Pancreas (tissue), 10 donors: ENCODE measurements around the gene SUCO. TPM values are rescaled to one million over a fixed set of nuclear protein-coding genes. Genes with fewer than 3 reads are reported as not detected.

Experiments
- ATAC-seq, 4 donors: fragments of 200-7000 bp; cut with Tn5 transposase; one replicate each; pipeline versions ENCODE4 v1.8.0 to v1.9.1; 2020; ENCODE audit warnings: mild to moderate bottlenecking in 4 of 4, moderate library complexity in 4 of 4
- DNase-seq, 6 donors: peaks; one replicate each; pipeline ENCODE4 v3.0.0-alpha.2; 2020
- FAIRE-seq: peaks from 2 replicates; lab custom pipeline; 2012; peaks lifted over from hg19 to GRCh38; lab: Jason Lieb, UNC
- H3K27ac ChIP-seq, 4 donors: fragments of 200-600 bp; sonication (generic); 1 replicate in 3 of 4; 2 replicates in 1 of 4; pipeline versions ENCODE4 v1.5.0 to v1.8.0; 2020
- H3K27me3 ChIP-seq, 4 donors: fragments of 200-600 bp; one replicate each; pipeline ENCODE4 v1.8.0; 2021
- H3K36me3 ChIP-seq, 3 donors: fragments of 200-600 bp; sonication (generic) in 1 of 3; one replicate each; pipeline versions ENCODE4 v1.5.0 to v1.8.0; 2020 to 2021
- H3K4me1 ChIP-seq, 3 donors: fragments of 200-600 bp; one replicate each; pipeline ENCODE4 v1.8.0; 2021
- H3K4me3 ChIP-seq, 4 donors: fragments of 200-600 bp; sonication (generic) in 2 of 4; one replicate each; pipeline versions ENCODE4 v1.5.0 to v1.8.0; 2020 to 2021
- H3K9me3 ChIP-seq, 4 donors: fragments of 200-600 bp; one replicate each; pipeline ENCODE4 v1.8.0; 2021
- WGBS, 2 donors: extraction: QIAGEN DNeasy Blood & Tissue Kit; methylation state at CpG; one replicate each; pipeline ENCODE4 v1.1.7; 2013; 5-methylcytosine and 5-hydroxymethylcytosine counted together
- intact Hi-C, 3 donors: fragments of 100-400 bp; cut with DNase I; formaldehyde crosslinking; loops; one replicate each; pipeline versions ENCODE4 v1.11.1 to v1.14.2; 2022
- polyA plus RNA-seq, 2 donors: library from polyadenylated mRNA; stranded (reverse); fragments of 200-250 nt; gene quantifications; one replicate each; pipeline ENCODE4 v1.2.3, GENCODE V29; 2013
- total RNA-seq, 6 donors: library from RNA; stranded (reverse); fragmentation: NEBNext Ultra II Directional in 4 of 6; extraction: Animal tissue kit (Norgen Biotek cat#: 25700) in 4 of 6; gene quantifications; one replicate each; pipeline versions ENCODE4 v1.2.1 to v1.2.4, GENCODE V29; 2021 to 2023
- TF ChIP-seq, protein P1 (sequence below), 4 donors: fragments of 200-600 bp; sonication (generic) in 3 of 4; IDR thresholded peaks; one replicate each; pipeline versions ENCODE4 v1.5.0 to v1.8.0; 2021; ENCODE audit warnings: antibody characterized with exemption in 4 of 4
- donor health status: healthy with polysubstance abuse.
- donor health status: DM: no; HTN: no; CAD: no; lungs with moderate emphysema.
- donor health status: DM: no; HTN: no; CAD: no.
- donor health status: control.
- donor health status: control.
- donor health status: Bipolar disorder and iron deficiency.
- donor health status: DM: yes; HTN: yes; CAD: no.
- donor health status: DM: no; HTN: no; CAD: no.
- donor health status: DM: no; HTN: no; CAD: no.
- donor health status: DM: yes; HTN: yes; CAD: no.

SUCO gene
- total and polyA plus RNA-seq, 8 donors: 16.6 to 79.8 (median 31.5) TPM

DNA sequence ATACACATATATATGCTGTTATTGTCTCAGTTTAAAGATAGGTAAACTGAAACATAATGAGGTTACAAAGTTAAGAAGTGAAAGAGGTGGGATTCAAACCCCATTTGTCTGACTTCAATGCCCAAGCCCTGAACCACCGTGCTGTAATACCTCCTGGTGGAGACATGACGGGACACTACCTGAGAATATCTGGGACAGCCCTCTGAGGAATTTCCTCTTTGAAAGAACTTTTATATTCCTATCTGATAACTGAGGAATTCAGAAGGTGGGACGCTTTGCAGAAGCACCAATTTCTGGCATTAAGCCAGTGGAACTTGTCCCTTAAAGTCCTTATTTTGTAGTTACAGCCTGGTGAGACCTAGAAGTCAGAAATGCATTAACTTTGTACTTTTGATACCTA lies 93.9 kb downstream of the SUCO start:
- TF ChIP-seq, protein P1, sequence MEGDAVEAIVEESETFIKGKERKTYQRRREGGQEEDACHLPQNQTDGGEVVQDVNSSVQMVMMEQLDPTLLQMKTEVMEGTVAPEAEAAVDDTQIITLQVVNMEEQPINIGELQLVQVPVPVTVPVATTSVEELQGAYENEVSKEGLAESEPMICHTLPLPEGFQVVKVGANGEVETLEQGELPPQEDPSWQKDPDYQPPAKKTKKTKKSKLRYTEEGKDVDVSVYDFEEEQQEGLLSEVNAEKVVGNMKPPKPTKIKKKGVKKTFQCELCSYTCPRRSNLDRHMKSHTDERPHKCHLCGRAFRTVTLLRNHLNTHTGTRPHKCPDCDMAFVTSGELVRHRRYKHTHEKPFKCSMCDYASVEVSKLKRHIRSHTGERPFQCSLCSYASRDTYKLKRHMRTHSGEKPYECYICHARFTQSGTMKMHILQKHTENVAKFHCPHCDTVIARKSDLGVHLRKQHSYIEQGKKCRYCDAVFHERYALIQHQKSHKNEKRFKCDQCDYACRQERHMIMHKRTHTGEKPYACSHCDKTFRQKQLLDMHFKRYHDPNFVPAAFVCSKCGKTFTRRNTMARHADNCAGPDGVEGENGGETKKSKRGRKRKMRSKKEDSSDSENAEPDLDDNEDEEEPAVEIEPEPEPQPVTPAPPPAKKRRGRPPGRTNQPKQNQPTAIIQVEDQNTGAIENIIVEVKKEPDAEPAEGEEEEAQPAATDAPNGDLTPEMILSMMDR (IDR thresholded peaks at IDR 0.05): no peak
- Histone ChIP-seq H3K27ac (no peak overlapping the region), H3K27me3 (no peaks in the 10 kb centered on the region), H3K9me3 (no peaks in the 10 kb centered on the region), H3K4me1 (no peaks in the 10 kb centered on the region), H3K4me3 (no peak overlapping the region), H3K36me3 (no peaks in the 10 kb centered on the region)
- WGBS, 2 donors: 50 to 55% methylated on average over 3 of the region's 3 CpGs
- ATAC-seq (no peak), DNase-seq (no peak), FAIRE-seq (no peak)
- intact Hi-C loops: no loop called here

DNA sequence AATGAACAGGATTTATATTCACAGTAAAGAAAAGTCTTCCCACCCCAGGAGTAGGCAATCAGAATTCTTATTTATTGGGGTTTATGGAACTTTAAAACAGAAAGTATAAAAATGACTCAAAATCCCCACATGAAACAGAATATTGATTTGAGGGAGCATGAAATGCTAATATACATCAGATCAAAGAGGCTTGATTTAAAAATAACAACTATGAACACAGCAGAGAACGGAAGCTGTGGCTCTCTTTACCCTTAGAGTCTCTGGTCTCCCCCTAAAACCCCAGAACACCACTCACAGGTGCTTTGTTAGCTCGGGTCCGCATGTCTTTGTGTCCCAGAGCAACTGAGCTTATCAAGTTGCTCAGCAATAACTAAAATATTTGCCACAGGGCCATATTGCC lies 94.8 kb downstream of the SUCO start:
- Histone ChIP-seq H3K4me3 (no peak overlapping the region), H3K27ac (no peak overlapping the region), H3K36me3 (no peaks in the 10 kb centered on the region), H3K4me1 (no peaks in the 10 kb centered on the region), H3K9me3 (no peaks in the 10 kb centered on the region), H3K27me3 (no peaks in the 10 kb centered on the region)
- intact Hi-C loops: no loop called here
- ATAC-seq: no peak
- TF ChIP-seq, protein P1 (IDR thresholded peaks at IDR 0.05): no peak
- no peak for FAIRE-seq
- DNase-seq: no peak
- 72 to 74% methylated on average over 3 of the region's 3 CpGs for WGBS, 2 donors

DNA sequence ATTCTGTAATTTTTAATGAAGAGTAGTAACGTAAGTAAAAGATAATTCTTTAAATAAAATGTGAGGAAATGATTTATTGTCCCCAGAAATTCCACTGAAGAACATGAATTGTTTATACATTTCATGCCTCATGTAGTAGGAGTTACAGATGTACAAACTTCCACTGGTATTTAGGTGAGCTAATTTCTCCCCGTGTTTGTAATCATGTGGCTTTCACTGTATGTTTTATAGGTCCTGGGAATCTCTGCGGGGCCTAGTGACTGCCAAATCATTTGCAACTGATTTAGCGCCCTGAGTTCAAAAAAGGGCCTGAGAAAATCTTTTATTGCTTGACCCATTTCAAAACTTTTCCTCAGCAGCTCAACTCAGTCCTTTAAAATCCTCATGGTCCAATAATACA lies 95.5 kb downstream of the SUCO start:
- no peaks in the 10 kb centered on the region for H3K27me3 ChIP-seq
- no peak overlapping the region for H3K27ac ChIP-seq
- FAIRE-seq: no peak
- H3K9me3 ChIP-seq: no peaks in the 10 kb centered on the region
- no peaks in the 10 kb centered on the region for H3K4me1 ChIP-seq
- no peak for DNase-seq
- WGBS, 2 donors: 86 to 90% methylated on average over 4 of the region's 4 CpGs
- no peak overlapping the region for H3K4me3 ChIP-seq
- intact Hi-C loops: no loop called here
- H3K36me3 ChIP-seq: no peaks in the 10 kb centered on the region
- TF ChIP-seq, protein P1 (IDR thresholded peaks at IDR 0.05): no peak
- ATAC-seq: no peak

DNA sequence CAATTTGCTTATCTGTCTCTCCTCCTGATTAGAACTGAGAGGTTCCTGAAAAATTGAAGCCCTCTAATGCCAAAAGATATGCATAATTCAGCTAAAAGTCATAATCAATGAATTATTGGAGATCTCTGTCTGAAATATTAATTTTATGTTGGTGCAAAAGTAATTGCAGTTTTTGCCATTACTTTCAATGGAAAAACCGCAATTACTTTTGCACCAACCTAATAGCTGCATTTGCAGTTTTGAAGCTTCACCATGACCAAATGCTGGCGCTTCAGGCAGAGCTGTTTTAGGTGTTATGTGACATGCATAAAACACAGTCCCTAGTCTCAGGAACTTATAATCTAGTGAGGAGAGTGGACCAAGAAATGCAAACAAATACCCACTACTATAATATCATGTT lies 96.2 kb downstream of the SUCO start:
- 84 to 87% methylated on average over 2 of the region's 2 CpGs for WGBS, 2 donors
- no peaks in the 10 kb centered on the region for H3K36me3 ChIP-seq
- no peak for DNase-seq
- H3K27ac ChIP-seq: no peak overlapping the region
- ATAC-seq: no peak
- TF ChIP-seq, protein P1 (IDR thresholded peaks at IDR 0.05): no peak
- no peak overlapping the region for H3K4me3 ChIP-seq
- H3K4me1 ChIP-seq: no peaks in the 10 kb centered on the region
- intact Hi-C loops: no loop called here
- H3K27me3 ChIP-seq: no peaks in the 10 kb centered on the region
- FAIRE-seq: no peak
- no peaks in the 10 kb centered on the region for H3K9me3 ChIP-seq

DNA sequence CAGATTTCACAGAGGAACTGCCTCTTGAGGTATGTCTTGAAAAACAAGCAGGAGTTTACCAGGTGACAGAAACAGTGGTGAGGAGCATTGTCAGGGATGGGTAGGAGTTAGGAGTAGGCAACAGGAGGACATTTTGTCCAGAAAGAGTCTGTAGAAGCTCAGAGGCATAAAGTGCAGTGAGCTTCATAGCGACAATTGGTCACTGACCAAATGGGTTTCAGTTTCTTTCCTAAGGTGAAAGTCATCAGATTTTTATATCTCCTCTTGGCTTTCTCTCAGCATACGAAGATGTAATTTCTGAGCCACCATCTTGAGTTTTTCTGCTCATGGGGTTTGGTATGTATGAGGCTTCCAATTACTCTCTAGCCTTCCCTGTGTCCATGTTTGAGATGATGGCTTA lies 96.7 kb downstream of the SUCO start:
- TF ChIP-seq, protein P1 (IDR thresholded peaks at IDR 0.05): no peak
- Histone ChIP-seq H3K4me1 (no peaks in the 10 kb centered on the region), H3K4me3 (no peak overlapping the region), H3K36me3 (no peaks in the 10 kb centered on the region), H3K27me3 (no peaks in the 10 kb centered on the region), H3K9me3 (no peaks in the 10 kb centered on the region), H3K27ac (no peak overlapping the region)
- intact Hi-C loops: no loop called here
- FAIRE-seq: no peak
- WGBS, 2 donors: 94 to 100% methylated on average over 2 of the region's 2 CpGs
- DNase-seq: no peak
- no peak for ATAC-seq
